Central memory CD4-positive, alpha-beta T cell (primary cell): Measurements from ENCODE around the gene TBL3.

Source experiments
- DNase-seq: peaks from one replicate; pipeline ENCODE4 v3.0.0; 2022

Gene TBL3

GRCh38 chr16:2019921-2020831 is 48.3 kb downstream of the TBL3 start:
- no peak for DNase-seq

- no peak for DNase-seq
These were observed 50.9 kb downstream of the TBL3 start for GRCh38 chr16:2022723-2023091.

- peak; percentile 88 for DNase-seq
These were observed 51.5 kb downstream of the TBL3 start for GRCh38 chr16:2023092-2024031.

GRCh38 chr16:2024032-2024420 is 52.2 kb downstream of the TBL3 start:
- DNase-seq = no peak

GRCh38 chr16:2025251-2025650 is 53.4 kb downstream of the TBL3 start:
- no peak for DNase-seq

- no peak for DNase-seq
These were observed 54.1 kb downstream of the TBL3 start for GRCh38 chr16:2025878-2026460.

GRCh38 chr16:2026461-2027023 is 54.7 kb downstream of the TBL3 start, which contains the start of gene NHERF2:
Gene NHERF2, plus strand, starts transcription at chr16:2026902. Its CDS starts 104 bp downstream, at chr16:2027006.
- DNase-seq = no peak

GRCh38 chr16:2027024-2028010 is 55.5 kb downstream of the TBL3 start:
- no peak for DNase-seq

GRCh38 chr16:2028146-2028545 is 56.3 kb downstream of the TBL3 start:
- no peak for DNase-seq

- DNase-seq = no peak
These were observed 56.9 kb downstream of the TBL3 start for GRCh38 chr16:2028620-2029220.

- DNase-seq = no peak
These were observed 57.5 kb downstream of the TBL3 start for GRCh38 chr16:2029350-2029749.

- no peak for DNase-seq
These were observed 58.2 kb downstream of the TBL3 start for GRCh38 chr16:2030036-2030435.

GRCh38 chr16:2031081-2031577 is 59.3 kb downstream of the TBL3 start:
- no peak for DNase-seq
